GM19351 (cell line): ENCODE results near the gene SLC34A3.
"Not testable (repeated sequence)": the region's sequence is repeated elsewhere in the genome, so short reads cannot be mapped to it uniquely, and the experiment has no call there.

Experiments used
- ATAC-seq: cut with Tn5 transposase; IDR thresholded peaks from one replicate; pipeline ENCODE4 v1.9.1; 2021; ENCODE audit warnings: mild to moderate bottlenecking, moderate library complexity; ENCODE audit not compliant: unreplicated experiment

Gene SLC34A3

GRCh38 chr9:137255448-137256114, 24.9 kb downstream of the SLC34A3 start:
- peak; percentile 32 for ATAC-seq

- ATAC-seq, result no peak
Observed at GRCh38 chr9:137256362-137256761, 25.7 kb downstream of the SLC34A3 start.

GRCh38 chr9:137256856-137257255, 26.2 kb downstream of the SLC34A3 start:
- ATAC-seq, result no peak

GRCh38 chr9:137262173-137262908, 31.6 kb downstream of the SLC34A3 start:
- not testable (repeated sequence) for ATAC-seq

- ATAC-seq, result no peak
Observed at GRCh38 chr9:137262909-137263285, 32.2 kb downstream of the SLC34A3 start.

- no peak for ATAC-seq
Observed at GRCh38 chr9:137263506-137263905, 32.8 kb downstream of the SLC34A3 start.

GRCh38 chr9:137264067-137264466, 33.4 kb downstream of the SLC34A3 start:
- ATAC-seq, result no peak

GRCh38 chr9:137265496-137266161, 34.9 kb downstream of the SLC34A3 start:
- no peak for ATAC-seq

GRCh38 chr9:137266162-137266527, 35.4 kb downstream of the SLC34A3 start:
- no peak for ATAC-seq

GRCh38 chr9:137266585-137267453, 36.1 kb downstream of the SLC34A3 start:
- ATAC-seq, result no peak

GRCh38 chr9:137267933-137268355, 37.2 kb downstream of the SLC34A3 start:
- ATAC-seq, result no peak

GRCh38 chr9:137268538-137269201, 38.0 kb downstream of the SLC34A3 start:
- ATAC-seq, result no peak

- no peak for ATAC-seq
Observed at GRCh38 chr9:137269231-137269772, 38.6 kb downstream of the SLC34A3 start.

GRCh38 chr9:137270929-137271695, 40.4 kb downstream of the SLC34A3 start:
- no peak for ATAC-seq

- ATAC-seq, result no peak
Observed at GRCh38 chr9:137271696-137272076, 41.0 kb downstream of the SLC34A3 start.

GRCh38 chr9:137272241-137273094, 41.8 kb downstream of the SLC34A3 start:
- ATAC-seq, result no peak

- ATAC-seq, result no peak
Observed at GRCh38 chr9:137273095-137273490, 42.4 kb downstream of the SLC34A3 start.

- no peak for ATAC-seq
Observed at GRCh38 chr9:137273611-137274320, 43.1 kb downstream of the SLC34A3 start.
